BJ (cell line): Measurements from ENCODE around the gene LSP1. TPM values are rescaled to one million over a fixed set of nuclear protein-coding genes. Genes with fewer than 3 reads are reported as not detected.

ENCODE experiments used
- CTCF ChIA-PET: fragments of 350-600 bp; formaldehyde crosslinking; extraction: SDS; loops from one replicate; lab custom pipeline; 2021; ENCODE audit warnings: antibody characterized with exemption, inconsistent platforms; lab: Yijun Ruan, JAX
- POLR2A ChIA-PET: fragments of 300-600 bp; sonication (Branson Sonifier 250); formaldehyde crosslinking; extraction: SDS; loops from one replicate; lab custom pipeline; 2021; ENCODE audit warnings: antibody characterized with exemption; lab: Charles Lee
- DNase-seq: peaks from one replicate; pipeline ENCODE4 v3.0.0-alpha.2; 2011; ENCODE audit warnings: low read depth
- H3K27me3 ChIP-seq: 2 replicates; pipeline ENCODE4 v1.6.0; 2011; ENCODE audit warnings: low read length; ENCODE audit not compliant: control insufficient read depth, insufficient read depth
- H3K36me3 ChIP-seq: 2 replicates; pipeline ENCODE4 v1.5.1; 2011; ENCODE audit warnings: low read length; ENCODE audit not compliant: control insufficient read depth, insufficient read depth
- H3K4me3 ChIP-seq: 2 replicates; pipeline ENCODE4 v1.5.1; 2011; ENCODE audit warnings: low read depth, mild to moderate bottlenecking, control low read depth, low read length
- polyA plus RNA-seq: library from polyadenylated mRNA; depleted of rRNA; stranded (reverse); fragments of >200 nt; gene quantifications from 2 replicates; pipeline ENCODE4 v1.2.3, GENCODE V29; 2011
- TF ChIP-seq, protein P1 (sequence below): IDR thresholded peaks from 2 replicates; pipeline ENCODE4 v1.5.1; 2011; ENCODE audit warnings: low read depth, mild to moderate bottlenecking, control low read depth, inconsistent platforms, low read length, moderate library complexity; ENCODE audit not compliant: insufficient read depth

LSP1 gene
- polyA plus RNA-seq, 1 experiment = not detected

- Histone ChIP-seq H3K36me3 (no peaks in the 10 kb centered on the region), H3K27me3 (0 out of 2 replicates have a peak, but pooled peaks cover under 1% of the 10 kb centered on the region), H3K4me3 (no peak within 1 kb of the TSS)
- TF ChIP-seq, protein P1, sequence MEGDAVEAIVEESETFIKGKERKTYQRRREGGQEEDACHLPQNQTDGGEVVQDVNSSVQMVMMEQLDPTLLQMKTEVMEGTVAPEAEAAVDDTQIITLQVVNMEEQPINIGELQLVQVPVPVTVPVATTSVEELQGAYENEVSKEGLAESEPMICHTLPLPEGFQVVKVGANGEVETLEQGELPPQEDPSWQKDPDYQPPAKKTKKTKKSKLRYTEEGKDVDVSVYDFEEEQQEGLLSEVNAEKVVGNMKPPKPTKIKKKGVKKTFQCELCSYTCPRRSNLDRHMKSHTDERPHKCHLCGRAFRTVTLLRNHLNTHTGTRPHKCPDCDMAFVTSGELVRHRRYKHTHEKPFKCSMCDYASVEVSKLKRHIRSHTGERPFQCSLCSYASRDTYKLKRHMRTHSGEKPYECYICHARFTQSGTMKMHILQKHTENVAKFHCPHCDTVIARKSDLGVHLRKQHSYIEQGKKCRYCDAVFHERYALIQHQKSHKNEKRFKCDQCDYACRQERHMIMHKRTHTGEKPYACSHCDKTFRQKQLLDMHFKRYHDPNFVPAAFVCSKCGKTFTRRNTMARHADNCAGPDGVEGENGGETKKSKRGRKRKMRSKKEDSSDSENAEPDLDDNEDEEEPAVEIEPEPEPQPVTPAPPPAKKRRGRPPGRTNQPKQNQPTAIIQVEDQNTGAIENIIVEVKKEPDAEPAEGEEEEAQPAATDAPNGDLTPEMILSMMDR = no peak
- CTCF ChIA-PET = interaction anchor here (0.8 to 1.3 kb wide), 3 partner anchors 9 to 212 kb away, joined by 3 to 5 read pairs (median 3); no protein-coding TSS in a partner anchor
- POLR2A ChIA-PET = interaction anchor here (0.6 kb wide), 1 partner anchor 29 kb away, joined by 9 read pairs; no protein-coding TSS in a partner anchor
- DNase-seq = no peak
These were observed 38.9 kb downstream of the LSP1 start, which contains the start of gene PRR33 for GRCh38 chr11:1891831-1892115. PRR33 (minus strand) TSS chr11:1891895; CDS start chr11:1890584, 1,311 bp downstream.

- H3K36me3 ChIP-seq = no peaks in the 10 kb centered on the region
- TF ChIP-seq, protein P1 = no peak
- no peak for DNase-seq
- ChIA-PET CTCF (interaction anchor here (0.8 to 1.3 kb wide), 3 partner anchors 10 to 213 kb away, joined by 3 to 5 read pairs (median 3); no protein-coding TSS in a partner anchor), POLR2A (interaction anchor here (0.6 kb wide), 1 partner anchor 29 kb away, joined by 9 read pairs; no protein-coding TSS in a partner anchor)
- H3K4me3 ChIP-seq = no peak overlapping the region
- peaks cover 3% of the 10 kb centered on the region; the same call in 1 of the 2 replicates for H3K27me3 ChIP-seq
These were observed 39.2 kb downstream of the LSP1 start for GRCh38 chr11:1892116-1892515.

GRCh38 chr11:1892558-1892957, 39.7 kb downstream of the LSP1 start:
- no peak for DNase-seq
- ChIA-PET CTCF (interaction anchor here (0.8 kb wide), 1 partner anchor 38 kb away, joined by 3 read pairs; no protein-coding TSS in a partner anchor), POLR2A (interaction anchor here (0.6 kb wide), 1 partner anchor 28 kb away, joined by 9 read pairs; no protein-coding TSS in a partner anchor)
- H3K27me3 ChIP-seq = peaks cover 4% of the 10 kb centered on the region
- no peak overlapping the region for H3K4me3 ChIP-seq
- TF ChIP-seq, protein P1 = no peak
- no peaks in the 10 kb centered on the region for H3K36me3 ChIP-seq

DNA sequence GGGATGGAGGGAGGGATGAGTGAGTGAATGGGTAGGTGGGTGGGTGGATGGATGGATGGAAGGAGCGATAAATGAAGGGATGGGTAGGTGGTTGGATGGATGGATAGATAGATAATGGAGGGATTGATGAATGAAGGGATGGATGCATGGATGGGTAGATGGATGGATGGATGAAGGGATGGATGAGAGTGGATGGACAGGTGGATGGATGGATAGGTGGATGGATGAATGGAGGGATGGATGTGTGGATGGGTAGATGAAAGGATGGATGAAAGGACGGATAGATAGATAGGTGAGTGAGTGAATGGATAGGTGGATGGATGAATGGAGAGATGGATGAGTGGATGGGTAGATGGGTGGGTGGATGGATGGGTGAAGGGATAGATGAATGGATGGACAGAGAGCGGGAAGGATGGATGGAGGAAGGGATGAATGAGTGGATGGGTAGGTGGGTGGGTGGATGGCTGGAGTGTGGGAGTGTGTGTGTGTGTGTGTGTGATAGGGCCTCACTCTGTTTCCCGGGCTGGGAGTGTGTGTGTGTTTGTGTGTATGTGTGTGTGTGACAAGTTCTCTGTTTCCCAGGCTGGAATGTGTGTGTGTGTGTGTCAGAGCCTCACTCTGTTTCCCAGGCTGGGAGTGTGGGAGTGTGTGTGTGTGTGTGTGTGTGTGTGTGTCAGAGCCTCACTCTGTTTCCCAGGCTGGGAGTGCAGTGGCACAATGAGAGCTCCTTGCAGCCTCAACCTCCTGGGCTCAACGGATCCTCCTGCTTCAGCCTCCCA, 40.9 kb downstream of the LSP1 start:
- H3K27me3 ChIP-seq = peaks cover 8% of the 10 kb centered on the region
- TF ChIP-seq, protein P1 = no peak
- H3K36me3 ChIP-seq = no peaks in the 10 kb centered on the region
- ChIA-PET POLR2A (no interaction called here), CTCF (no interaction called here)
- no peak for DNase-seq
- H3K4me3 ChIP-seq = no peak overlapping the region

- ChIA-PET CTCF (interaction anchor here (1.0 kb wide), 1 partner anchor 10 kb away, joined by 3 read pairs; no protein-coding TSS in a partner anchor), POLR2A (no interaction called here)
- TF ChIP-seq, protein P1 = no peak
- H3K36me3 ChIP-seq = no peaks in the 10 kb centered on the region
- H3K27me3 ChIP-seq = peaks cover 8% of the 10 kb centered on the region
- no peak overlapping the region for H3K4me3 ChIP-seq
- no peak for DNase-seq
These were observed 41.9 kb downstream of the LSP1 start for GRCh38 chr11:1894759-1895158.
